Activated CD4-positive, alpha-beta T cell treated with anti-CD3 and anti-CD28 coated beads, Interleukin-2, amount 50 U/mL, for 4 hours (primary cell): ENCODE results near the gene PAQR9.

Source experiments
- DNase-seq, 2 experiments: peaks; one replicate each; pipeline ENCODE4 v3.0.0-alpha.2; 2020

Gene PAQR9

GRCh38 chr3:142981108-142981507 lies 17.6 kb upstream of the PAQR9 start:
- no peak for DNase-seq

- DNase-seq: no peak
Observed at GRCh38 chr3:142977399-142977728, 13.9 kb upstream of the PAQR9 start.

GRCh38 chr3:142976621-142977398 lies 13.3 kb upstream of the PAQR9 start:
- DNase-seq: no peak

DNA sequence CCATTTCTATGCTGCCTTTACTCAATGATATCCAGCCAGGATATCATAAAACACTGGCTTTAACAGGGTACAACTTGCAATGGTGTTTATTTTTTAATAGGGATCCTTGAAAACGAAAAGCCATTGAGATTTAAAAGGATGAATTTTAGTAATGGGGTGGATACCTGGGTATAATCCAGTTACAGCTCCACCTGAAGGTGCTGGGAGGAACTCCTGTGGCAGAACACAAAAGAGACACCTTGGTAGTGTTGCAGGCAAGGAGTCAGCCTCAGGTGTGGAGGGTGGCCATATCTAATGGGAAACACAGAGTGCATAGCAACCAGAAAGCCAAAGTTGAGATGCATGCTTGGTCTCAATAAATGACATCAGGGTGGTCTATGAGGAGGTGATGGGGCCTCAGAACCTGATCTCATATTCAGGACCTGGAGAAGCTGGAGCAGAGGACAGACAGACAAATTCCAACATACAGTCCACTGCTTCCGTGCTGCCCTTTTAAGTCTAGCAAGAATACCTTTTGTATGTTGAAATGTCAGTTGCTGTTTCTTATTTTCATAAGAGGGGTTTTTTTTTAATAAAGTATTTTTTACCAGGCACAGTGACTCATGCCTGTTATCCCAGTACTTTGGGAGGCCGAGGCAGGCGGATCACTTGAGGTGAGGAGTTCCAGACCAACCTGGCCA lies 12.0 kb upstream of the PAQR9 start:
- DNase-seq: no peak

DNA sequence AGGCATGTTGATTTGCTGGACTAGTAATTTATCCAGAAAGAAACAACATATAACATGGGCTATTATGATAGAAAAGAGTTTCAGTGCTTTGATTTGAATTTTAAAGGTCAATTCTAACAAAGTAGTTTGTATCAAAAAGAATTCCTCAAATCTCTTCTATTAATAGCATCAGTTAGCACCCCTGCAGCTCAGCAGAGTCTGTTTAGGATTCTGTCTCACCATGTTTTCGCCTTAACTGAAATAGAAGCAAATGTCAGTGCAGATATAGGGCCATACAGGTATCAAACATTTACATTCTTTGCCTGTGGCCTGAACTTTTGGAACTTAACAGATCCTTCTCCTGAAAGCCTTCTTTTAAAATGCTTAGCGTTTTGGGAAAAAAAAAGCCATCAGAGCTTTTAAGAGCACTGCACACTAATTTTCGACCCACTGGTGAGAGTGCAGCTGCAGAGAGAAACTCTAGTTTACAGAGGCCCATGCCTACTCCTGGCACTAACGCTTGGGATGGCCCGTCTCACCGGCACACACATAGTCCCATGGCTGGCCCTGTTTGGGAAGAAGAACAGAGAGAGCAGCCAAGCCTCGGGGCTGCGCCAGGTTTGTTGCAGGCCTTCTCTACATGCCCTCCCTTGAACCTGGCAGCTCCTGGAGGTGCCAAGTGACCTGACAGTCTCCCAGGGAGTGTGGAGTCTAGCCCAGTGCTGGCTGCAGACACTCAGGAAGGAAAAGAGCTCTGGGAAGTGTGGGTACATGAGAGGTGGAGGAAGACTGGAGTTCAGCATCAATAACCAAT lies 9.9 kb upstream of the PAQR9 start:
- no peak for DNase-seq

DNA sequence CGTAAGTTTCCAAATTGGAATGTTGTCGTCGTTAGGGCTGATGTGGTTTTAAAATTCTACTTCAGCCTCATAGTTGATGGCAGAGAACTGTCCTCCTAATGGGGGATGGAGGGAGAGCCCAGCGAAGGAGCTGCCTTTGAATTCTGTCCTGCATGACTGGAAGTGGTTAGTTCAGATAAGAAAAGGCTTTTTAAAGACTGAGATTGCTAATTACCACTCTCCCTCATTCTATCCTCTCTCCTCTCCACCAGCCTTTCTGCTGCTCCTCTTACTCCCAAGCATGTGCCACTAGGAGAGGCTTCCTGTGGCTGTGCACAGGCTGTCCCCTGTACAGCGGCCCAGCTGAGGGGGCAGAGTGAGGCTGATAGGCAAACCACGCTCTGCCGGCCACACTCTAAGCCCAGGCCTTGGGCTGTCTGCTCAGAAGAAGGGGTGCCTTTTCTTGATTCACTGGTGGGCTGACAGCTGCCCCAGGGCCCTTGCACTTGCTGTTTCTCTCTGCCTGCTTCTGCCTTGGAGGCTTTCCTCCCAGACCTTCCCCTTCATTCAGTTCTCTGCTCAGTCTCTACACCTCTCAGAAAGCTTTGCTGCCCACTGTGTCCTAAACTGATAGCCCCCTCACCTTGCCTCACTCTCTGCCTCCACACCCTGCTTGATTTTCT lies 8.7 kb upstream of the PAQR9 start:
- no peak for DNase-seq

DNA sequence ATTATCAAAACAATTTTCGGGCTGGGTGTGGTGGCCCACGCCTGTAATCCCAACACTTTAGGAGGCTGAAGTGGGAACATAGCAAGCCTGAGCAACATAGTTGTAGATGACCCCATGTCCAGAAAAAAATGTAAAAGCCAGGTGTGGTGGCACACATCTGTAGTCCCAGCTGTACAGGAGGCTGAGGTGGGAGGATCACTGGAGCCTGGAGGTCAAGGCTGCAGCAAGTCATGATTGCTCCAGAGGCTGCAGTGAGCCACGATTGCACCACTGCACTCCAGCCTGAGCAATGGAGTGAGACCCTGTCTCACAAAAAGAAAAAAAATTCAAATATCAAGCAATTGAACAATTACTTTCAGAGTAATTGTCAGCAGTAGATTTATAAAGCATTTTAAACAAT lies 8.0 kb upstream of the PAQR9 start:
- no peak for DNase-seq

DNA sequence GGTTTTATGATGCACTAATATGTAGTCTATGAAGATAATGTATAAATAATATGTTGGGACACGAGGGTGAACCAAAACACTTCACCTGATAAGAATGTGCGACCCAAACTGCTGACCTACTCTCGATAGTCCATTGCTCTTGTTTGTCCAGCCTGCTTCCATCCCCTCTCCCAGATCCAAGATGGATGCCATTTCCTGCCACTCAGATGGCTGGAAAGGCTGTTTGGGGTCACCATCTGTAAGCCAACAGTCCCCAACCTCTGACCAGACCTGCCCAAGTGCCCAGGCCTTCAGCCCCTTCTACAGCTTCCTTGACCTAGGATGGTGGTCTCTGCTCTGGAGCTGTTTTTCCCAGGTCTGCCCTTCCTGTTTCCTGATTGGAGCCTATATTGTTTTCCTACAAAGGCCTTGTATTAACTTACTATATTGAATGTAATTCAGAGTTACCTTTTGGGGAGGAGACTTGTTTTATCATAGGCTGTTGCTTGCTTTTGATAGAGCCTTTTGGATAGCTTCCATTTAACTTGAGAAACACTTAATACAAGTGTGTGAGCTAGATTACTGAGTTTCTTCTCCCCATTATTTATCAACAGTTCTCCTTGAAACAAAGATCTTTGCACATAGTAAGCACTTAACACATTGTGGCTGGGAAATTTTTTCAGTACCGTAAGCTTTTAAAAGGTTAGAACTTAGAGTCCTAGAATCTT lies 5.0 kb upstream of the PAQR9 start:
- DNase-seq: no peak

GRCh38 chr3:142966808-142967207 lies 3.3 kb upstream of the PAQR9 start:
- DNase-seq: no peak

- no peak for DNase-seq
Observed at GRCh38 chr3:142965581-142965980, 2.1 kb upstream of the PAQR9 start.

- no peak for DNase-seq
Observed at GRCh38 chr3:142963234-142963515, 299 bp downstream of the PAQR9 start.

DNA sequence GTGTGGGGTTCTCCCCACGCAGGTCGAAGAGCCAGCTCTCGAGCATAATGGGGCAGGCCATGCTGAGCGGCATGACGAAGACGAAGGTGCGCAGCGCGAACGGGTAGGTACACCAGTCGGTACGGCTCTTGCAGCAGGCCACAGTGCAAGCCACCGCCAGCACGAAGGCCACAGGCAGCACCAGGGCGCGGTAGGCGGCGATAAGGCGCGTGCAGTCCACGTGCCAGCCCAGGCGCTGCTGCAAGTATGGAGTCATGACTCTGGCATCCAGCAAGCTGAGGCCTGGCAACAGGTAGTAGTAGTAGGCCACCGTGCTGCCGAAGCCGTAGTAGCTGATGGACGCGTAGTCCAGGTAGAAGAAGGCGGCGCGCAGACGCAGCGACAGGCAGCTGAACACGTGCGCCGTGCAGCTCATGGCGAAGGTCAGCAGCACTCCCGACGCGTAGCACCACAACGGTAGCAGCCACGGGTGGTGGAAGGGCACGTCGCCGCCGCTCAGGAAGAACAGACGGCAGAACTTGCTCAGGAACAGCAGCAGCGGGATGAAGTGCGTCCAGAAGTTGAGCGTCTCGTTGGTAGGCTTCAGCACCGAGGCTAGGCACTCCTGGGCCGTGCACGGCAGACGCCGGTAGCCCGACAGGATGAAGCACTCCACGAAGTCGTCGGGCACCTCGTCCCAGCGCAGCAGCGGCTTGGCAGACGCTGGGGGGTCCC lies 797 bp downstream of the PAQR9 start:
- no peak for DNase-seq

DNA sequence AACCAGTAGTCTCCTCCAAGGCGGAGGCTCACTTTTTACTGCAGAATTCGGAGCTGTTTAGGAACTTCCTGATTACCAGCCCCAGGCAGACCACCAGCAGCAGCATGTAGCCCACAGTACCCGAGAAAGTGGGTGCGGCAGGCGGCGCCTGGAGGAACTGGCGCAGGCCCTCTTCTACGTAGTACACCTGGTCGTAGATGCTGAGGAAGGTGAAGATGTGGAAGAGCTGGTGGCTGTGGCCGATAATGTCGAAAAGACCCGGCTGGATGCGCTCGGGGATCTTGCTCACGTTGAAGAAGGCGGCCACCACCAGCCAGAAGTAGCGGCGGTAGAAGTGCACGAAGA lies 1.3 kb downstream of the PAQR9 start:
- DNase-seq: no peak

- DNase-seq: no peak
Observed at GRCh38 chr3:142961539-142961938, 1.9 kb downstream of the PAQR9 start.

- no peak for DNase-seq
Observed at GRCh38 chr3:142960322-142960850, 3.1 kb downstream of the PAQR9 start.

GRCh38 chr3:142958707-142959106 lies 4.8 kb downstream of the PAQR9 start:
- DNase-seq: peak in 1 of 2 experiments; percentile 13

DNA sequence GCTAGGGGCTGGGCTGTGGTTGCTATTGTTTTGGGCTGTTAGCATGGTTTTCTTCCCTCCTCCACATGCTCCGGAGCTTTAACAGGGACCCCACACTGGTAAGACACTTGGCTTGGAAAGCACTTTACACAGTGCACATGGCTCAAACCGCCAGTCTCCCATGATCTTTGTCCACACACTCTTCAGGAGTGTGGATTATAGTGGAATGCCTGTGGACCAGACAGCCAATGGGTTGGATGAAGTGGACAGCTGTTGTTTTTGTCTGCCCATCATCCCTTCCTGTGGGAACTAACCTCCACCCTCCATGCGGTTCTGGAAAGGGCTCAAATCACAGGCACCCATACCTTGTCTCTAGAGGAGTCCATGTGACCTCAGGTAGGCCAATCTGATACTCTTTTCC lies 10.0 kb downstream of the PAQR9 start:
- DNase-seq: no peak

GRCh38 chr3:142952272-142953193 lies 10.9 kb downstream of the PAQR9 start:
- no peak for DNase-seq

GRCh38 chr3:142951794-142952193 lies 11.7 kb downstream of the PAQR9 start:
- no peak for DNase-seq

DNA sequence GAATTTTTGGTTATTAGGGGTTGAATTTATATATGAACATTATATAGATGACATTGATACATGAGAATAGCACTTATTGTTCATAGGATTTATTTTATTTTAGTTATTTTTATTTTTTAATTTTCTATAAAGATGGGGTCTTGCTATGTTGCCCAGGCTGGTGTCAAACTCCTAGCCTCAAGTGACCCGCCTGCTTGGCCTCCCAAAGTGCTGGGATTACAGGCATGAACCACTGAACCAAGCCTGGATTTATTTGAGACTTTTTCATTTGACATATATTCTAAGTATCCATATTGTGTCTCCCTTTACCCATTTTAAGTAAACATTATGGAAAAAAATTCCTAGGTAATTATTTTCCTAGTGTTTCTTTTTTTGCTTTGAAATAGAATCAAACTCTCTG lies 12.5 kb downstream of the PAQR9 start:
- no peak for DNase-seq
